Breast epithelium (tissue), 3 donors: ENCODE measurements around the gene GSDMA.

Experiments used
- POLR2A ChIP-seq: fragments of 450-650 bp; IDR thresholded peaks from one replicate; pipeline ENCODE4 v1.6.1; 2016; ENCODE audit warnings: antibody characterized with exemption, mild to moderate bottlenecking, moderate library complexity
- TF ChIP-seq, protein P1 (sequence below), 3 donors: fragments of 450-650 bp; IDR thresholded peaks; one replicate each; pipeline ENCODE4 v1.5.1; 2016 to 2017; ENCODE audit warnings: antibody characterized with exemption in 3 of 3, mild to moderate bottlenecking in 3 of 3, moderate library complexity in 3 of 3

DNA sequence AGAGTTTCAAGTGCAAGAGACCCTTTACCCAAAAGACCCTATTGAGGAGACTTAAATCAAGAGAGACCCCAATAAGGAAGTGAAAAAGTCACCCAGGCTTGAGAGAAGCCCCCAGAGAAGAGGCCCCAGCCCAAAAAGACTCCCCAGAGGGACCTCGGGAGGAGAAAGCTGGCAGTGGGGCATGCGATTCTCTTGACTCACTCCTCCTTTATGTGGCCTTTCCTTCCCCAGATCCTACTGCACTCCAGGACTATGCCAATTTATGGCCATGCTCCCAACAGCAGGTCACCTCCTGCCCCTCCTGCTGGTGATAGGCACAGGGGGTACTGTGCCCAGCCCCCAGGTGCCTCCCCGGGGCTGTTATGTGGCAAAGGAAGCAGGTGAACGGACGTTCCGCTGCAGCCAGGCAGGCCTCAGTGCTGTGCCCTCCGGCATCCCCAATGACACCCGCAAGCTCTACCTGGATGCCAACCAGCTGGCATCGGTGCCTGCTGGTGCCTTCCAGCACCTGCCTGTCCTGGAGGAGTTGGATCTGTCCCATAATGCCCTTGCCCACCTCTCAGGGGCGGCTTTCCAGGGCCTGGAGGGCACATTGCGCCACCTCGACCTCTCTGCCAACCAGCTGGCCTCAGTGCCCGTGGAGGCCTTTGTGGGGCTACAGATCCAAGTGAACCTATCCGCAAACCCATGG, 19.0 kb upstream of the GSDMA start:
- TF ChIP-seq, protein P1, sequence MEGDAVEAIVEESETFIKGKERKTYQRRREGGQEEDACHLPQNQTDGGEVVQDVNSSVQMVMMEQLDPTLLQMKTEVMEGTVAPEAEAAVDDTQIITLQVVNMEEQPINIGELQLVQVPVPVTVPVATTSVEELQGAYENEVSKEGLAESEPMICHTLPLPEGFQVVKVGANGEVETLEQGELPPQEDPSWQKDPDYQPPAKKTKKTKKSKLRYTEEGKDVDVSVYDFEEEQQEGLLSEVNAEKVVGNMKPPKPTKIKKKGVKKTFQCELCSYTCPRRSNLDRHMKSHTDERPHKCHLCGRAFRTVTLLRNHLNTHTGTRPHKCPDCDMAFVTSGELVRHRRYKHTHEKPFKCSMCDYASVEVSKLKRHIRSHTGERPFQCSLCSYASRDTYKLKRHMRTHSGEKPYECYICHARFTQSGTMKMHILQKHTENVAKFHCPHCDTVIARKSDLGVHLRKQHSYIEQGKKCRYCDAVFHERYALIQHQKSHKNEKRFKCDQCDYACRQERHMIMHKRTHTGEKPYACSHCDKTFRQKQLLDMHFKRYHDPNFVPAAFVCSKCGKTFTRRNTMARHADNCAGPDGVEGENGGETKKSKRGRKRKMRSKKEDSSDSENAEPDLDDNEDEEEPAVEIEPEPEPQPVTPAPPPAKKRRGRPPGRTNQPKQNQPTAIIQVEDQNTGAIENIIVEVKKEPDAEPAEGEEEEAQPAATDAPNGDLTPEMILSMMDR (IDR thresholded peaks at IDR 0.05), result no peak
- TF ChIP-seq POLR2A, result no peak
